GM12864 (cell line): Measurements from ENCODE around the gene HMOX2.

Experiments
- DNase-seq: peaks from one replicate; pipeline ENCODE4 v3.0.0-alpha.2; 2011; ENCODE audit warnings: low read depth
- H3K4me3 ChIP-seq: 2 replicates; pipeline ENCODE4 v1.5.1; 2011; ENCODE audit warnings: mild to moderate bottlenecking, low read depth, low read length, control low read depth
- TF ChIP-seq, protein P1 (sequence below): IDR thresholded peaks from 2 replicates; pipeline ENCODE4 v1.5.1; 2011; ENCODE audit warnings: low read depth, mild to moderate bottlenecking, moderate library complexity, low read length, control low read depth, inconsistent platforms; ENCODE audit errors: missing control alignments

The HMOX2 gene

DNA sequence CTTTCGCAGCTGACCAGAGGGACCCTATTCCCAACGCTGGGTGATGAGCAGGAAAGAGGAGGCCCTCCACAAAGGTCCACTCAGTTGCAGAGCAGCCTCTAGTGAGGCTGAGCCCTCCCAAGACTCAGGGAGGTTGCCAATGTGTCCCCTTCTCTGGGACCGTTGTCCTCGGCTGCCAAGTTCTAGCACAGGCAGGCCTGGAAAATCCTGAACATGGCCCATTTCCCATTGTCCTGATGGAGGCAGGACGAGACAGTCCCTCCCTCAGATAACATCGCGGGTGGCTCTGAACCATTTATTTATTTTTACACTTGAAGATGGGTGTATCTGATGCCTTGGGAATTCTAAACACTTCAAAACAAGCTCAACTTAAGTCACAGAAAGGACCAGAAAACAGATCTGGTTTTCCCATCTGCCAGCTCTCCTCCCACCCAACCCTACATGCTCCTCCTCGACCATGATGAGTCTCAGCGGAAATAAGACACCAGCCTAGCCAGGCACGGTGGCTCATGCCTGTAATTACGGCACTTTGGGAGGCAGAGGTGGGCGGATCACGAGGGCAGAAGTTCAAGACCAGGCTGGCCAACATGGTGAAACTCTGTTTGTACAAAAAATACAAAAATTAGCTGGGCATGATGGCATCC lies 49.6 kb downstream of the HMOX2 start:
- no peak overlapping the region for H3K4me3 ChIP-seq
- DNase-seq: no peak
- TF ChIP-seq, protein P1, sequence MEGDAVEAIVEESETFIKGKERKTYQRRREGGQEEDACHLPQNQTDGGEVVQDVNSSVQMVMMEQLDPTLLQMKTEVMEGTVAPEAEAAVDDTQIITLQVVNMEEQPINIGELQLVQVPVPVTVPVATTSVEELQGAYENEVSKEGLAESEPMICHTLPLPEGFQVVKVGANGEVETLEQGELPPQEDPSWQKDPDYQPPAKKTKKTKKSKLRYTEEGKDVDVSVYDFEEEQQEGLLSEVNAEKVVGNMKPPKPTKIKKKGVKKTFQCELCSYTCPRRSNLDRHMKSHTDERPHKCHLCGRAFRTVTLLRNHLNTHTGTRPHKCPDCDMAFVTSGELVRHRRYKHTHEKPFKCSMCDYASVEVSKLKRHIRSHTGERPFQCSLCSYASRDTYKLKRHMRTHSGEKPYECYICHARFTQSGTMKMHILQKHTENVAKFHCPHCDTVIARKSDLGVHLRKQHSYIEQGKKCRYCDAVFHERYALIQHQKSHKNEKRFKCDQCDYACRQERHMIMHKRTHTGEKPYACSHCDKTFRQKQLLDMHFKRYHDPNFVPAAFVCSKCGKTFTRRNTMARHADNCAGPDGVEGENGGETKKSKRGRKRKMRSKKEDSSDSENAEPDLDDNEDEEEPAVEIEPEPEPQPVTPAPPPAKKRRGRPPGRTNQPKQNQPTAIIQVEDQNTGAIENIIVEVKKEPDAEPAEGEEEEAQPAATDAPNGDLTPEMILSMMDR: no peak

DNA sequence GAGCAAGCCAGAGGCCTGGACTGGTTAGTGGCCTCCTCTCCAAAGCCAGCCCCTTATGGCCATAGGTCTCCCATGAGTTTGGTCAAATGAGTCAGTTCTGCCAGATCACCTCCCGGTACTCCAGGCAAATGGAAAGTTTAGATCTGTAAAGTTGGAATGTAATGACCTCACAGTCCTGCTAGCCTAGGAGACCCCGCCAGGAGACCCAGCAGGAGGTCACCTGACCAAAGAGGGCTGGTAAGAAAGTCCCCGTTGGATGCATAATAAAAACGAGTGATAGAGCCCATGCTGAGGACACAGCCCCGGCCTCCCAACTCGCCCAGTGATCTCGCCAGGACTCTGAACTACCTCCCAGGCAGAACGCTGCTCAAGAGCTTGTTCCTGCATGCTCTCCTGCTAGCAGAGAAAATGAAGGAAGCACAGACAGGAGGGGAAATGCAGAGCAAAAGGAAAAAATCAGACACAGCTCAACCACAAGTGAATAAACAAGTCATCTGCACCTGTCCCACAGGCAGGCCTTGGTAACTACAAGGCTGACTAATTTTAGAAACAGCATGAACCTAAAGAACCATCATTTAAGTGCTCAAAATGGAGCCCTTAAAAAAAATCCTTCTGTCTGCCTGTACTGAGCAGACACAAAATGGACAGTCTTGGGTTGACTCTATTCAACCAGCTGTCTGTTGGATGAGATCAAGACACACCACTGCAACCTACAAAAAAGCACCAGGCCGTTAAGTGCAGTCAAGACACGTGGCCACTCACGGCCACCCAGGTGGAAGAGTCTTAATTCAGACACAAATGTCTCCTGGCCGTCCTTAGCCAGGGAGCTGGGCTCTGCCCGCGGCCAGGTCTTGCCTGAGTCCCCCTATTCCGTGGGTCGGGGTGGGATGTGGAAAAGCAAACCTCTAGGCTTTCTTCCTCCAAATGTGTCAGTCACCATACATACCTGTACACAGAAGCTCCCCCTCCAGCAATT lies 53.2 kb downstream of the HMOX2 start:
- TF ChIP-seq, protein P1: no peak
- H3K4me3 ChIP-seq: no peak overlapping the region
- no peak for DNase-seq

DNA sequence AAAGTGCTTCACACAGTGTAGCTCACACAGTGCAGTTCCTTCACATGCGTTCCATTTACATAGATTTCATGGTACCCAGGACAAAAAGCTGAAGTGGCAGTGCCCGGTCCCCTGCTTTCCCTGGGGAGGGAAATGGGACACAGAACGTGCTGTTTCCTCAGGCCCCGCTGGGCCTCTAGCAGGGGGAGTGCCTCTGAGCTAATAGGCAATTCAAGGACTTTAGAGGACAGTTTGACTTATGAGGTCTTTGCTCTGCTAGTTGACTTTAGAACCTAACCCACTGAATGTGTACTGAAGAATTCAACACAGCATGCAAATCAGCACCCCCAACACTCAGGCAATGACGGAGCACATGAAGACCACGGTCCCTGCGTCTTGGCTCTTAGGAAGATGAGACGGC lies 55.6 kb downstream of the HMOX2 start:
- no peak overlapping the region for H3K4me3 ChIP-seq
- TF ChIP-seq, protein P1: no peak
- no peak for DNase-seq

DNA sequence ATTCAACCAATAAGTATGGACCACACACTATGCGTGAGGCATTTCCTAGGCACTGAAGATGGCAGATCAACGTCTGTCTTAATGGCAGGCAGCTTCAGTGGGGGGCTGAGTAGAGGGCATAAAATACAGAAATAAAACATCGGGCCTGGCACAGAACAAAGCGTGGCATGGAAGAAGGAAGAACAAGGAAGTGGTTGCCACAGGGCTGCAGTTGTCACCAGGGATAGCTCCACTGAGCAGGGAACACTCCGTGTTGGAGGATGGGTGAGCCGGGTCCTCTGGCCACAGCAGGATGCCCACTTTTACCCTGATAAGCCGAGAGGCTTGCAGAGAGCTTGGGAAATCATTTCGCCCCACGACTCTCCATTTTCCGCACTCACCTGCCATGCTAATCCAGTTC lies 56.0 kb downstream of the HMOX2 start:
- no peak overlapping the region for H3K4me3 ChIP-seq
- no peak for DNase-seq
- TF ChIP-seq, protein P1: no peak

DNA sequence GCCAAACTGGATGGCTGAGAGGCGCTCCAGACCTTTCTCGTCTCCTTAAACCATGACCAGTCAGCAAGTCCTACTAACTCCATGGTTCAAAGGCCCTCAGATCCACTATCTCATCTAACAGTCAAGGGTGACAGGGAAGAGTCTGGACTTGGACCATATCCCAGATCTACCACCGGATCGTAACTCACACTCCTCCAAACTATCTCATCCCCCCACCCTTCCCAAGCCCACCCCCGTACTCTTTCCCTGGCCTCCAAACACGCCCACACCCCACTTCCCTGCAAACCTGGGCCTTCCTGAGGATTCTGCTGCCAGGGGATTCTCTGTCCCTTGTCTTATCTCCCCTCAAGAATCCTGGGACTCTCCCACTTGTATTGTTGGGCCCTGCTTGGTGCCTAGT lies 57.3 kb downstream of the HMOX2 start:
- DNase-seq: no peak
- TF ChIP-seq, protein P1: no peak
- no peak overlapping the region for H3K4me3 ChIP-seq

DNA sequence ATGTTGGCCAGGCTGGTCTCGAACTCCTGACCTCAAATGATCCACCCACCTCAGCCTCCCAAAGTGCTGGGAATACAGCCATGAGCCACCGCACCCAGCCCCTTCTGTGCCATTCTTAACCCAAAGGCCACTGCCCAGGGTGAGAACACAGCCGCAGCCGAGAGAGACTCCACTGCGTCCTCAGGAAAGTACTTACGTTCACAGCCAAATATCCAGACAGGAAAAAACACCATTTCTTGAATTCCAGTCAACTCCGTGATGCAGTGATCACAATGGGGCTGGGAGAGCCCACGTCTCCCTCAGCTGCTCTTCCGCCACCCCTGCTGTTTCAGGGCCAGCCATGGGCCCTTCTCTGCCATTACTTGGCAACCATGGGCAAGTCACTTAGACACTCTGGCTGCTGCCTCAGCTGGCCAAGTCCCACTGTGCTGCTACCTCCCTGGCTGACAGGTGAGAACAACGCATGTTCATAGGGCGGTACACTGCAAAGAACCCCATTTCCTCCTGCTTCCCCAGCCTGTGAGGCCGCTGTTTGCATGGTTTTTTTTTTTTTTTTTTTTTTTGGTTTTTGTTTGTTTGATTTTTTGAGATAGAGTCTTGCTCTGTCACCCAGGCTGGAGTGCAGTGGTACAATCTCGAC lies 58.1 kb downstream of the HMOX2 start:
- no peak for DNase-seq
- no peak overlapping the region for H3K4me3 ChIP-seq
- TF ChIP-seq, protein P1: no peak
